Stimulated activated CD8-positive, alpha-beta memory T cell treated with anti-CD3 and anti-CD28 coated beads, Interleukin-7, amount 100 ng/mL, for 4 hours (primary cell): ENCODE results near the gene HCFC1.

Experiments
- DNase-seq, 2 donors: peaks; one replicate each; pipeline ENCODE4 v3.0.0-alpha.2; 2020; ENCODE audit warnings: low read depth in 2 of 2

The HCFC1 gene

DNA sequence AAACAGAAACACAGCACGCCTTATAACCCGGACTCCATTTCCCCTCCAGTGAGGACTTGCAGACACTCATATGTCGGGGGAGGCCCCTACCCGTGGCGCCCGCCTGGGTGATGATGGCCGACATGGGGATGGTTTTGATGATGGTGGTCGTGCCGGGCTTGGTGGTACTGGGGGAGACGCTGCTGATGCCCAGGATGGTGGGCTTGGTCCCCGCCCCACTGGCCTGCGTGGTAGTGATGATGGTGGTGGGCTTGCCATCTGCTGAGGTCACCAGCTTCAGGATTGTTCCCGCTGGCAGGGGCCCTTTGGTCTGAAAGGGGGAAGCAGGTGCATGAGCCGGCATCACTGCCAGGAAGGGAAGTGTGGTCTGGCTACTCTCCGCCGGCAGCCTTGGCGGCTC is 14.4 kb downstream of the HCFC1 start:
- no peak for DNase-seq

GRCh38 chrX:153956044-153956907 is 15.3 kb downstream of the HCFC1 start:
- no peak for DNase-seq

GRCh38 chrX:153955228-153955732 is 16.3 kb downstream of the HCFC1 start:
- DNase-seq = no peak

DNA sequence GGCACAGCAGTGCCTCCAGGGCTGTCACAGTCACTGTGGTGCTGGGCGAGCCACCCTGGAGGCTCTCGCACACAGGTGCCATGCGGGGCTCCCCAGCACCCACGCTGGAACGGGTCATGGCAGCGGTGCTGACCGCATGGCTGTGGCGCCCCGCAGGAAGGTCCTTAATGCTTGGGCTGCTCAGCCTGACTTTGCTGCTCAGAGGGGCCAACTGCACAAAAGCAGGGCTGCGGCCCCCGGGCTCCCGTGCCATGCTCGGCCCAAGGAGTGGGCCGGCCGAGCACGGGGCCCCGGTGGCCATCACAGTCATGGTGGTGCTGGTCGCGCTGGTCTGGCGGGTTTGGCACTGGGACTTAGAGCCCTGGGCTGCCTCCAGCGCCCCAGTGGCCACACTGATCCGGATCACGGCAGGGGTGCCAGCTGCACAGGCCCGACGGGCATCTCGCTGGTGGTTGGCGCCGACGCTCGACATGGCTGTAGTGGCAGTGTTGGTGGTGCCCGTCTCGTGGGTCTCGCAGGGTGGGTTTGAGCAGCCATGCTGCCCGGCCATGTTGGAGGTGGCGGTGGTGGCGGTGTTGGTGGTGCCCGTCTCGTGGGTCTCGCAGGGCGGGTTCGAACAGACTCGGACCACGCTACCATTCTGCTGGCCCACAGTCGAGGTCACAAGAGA is 16.9 kb downstream of the HCFC1 start:
- DNase-seq = no peak

- no peak for DNase-seq
Measured at GRCh38 chrX:153953892-153954557, 17.6 kb downstream of the HCFC1 start.

DNA sequence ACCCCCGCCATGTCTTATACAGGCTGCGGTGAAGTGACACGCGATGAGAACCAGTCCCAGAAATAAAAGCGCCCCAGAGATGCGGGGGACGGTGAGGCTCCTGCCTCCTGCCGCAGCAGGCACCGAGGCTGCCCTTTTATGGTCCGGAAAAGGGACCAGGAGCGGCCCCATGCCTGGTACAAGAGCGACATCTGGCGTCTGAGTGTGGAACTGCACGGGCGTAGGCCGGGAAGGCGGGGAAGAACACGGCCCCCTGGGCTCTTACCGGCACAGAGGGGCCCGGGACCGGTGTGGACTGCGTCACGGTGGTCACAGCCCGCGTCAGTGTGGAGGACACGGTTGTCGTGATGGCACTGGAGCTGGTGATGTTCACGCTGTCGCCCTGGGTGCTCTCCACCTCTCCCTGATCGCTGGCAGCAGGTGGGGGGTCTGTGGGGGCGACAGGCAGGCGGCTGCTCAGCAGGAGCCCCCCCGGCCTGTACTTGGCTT is 18.2 kb downstream of the HCFC1 start:
- DNase-seq = peak; percentile 45 to 60

DNA sequence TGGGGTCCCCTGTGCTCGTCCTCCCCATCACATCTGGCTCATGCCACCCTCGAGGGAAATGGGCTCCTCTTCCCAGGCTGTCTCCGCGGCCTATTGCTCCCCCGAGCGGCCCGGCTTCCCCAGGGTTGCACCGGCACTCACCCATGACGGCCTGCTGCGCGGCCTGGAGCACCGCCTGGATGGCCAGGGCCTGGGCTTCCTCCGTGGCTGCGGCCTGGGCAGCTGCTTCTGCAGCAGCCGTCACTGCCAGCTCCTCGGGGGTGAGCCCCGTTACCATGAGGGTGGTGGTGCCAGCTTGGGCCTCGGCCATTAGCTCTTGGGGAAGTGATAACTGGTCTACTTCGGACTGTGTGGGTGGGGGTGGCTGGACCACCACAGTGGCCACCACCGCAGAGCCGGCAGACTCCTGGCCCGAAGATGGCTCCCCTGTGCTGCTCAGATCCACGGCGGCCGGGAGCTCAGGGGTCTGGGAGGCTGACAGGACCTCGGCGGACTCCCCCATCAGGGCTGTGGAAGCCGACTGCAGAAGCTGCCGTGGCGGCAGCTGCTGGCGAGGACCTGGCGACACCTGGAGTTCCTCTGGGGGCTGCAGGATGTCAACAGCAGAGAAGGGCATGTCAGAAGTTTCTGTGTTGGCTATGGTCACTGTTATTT is 19.1 kb downstream of the HCFC1 start:
- no peak for DNase-seq

- DNase-seq = no peak
Measured at GRCh38 chrX:153951683-153952372, 19.8 kb downstream of the HCFC1 start.

GRCh38 chrX:153950127-153950526 is 21.5 kb downstream of the HCFC1 start:
- no peak for DNase-seq

- DNase-seq = no peak
Measured at GRCh38 chrX:153948847-153949805, 22.5 kb downstream of the HCFC1 start.

DNA sequence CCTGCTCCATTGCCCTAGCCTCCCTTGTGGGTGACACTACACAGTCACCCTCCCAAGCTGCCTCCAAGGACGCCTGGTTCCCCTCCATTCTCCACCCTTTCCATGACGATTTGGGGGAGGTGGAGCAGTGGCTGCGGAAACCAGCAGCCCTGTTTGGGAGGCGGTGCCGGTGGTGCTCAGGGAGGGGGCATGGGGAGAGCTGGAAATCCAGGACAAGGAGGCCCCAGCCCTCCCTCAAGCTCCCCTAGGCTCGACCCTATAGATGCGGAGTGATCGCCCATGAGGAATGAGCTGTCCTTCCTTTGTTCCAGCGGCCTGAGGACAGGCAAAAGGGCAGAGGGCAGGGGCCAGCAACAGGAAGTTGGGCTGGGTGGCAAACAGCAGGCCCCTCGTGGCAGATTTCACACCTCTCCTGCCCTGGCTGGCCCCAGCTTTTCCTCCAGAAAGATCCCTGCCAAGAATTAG is 23.6 kb downstream of the HCFC1 start:
- no peak for DNase-seq

- DNase-seq = peak in 1 of 2 donors; percentile 68
Measured at GRCh38 chrX:153947009-153947769, 24.4 kb downstream of the HCFC1 start.

DNA sequence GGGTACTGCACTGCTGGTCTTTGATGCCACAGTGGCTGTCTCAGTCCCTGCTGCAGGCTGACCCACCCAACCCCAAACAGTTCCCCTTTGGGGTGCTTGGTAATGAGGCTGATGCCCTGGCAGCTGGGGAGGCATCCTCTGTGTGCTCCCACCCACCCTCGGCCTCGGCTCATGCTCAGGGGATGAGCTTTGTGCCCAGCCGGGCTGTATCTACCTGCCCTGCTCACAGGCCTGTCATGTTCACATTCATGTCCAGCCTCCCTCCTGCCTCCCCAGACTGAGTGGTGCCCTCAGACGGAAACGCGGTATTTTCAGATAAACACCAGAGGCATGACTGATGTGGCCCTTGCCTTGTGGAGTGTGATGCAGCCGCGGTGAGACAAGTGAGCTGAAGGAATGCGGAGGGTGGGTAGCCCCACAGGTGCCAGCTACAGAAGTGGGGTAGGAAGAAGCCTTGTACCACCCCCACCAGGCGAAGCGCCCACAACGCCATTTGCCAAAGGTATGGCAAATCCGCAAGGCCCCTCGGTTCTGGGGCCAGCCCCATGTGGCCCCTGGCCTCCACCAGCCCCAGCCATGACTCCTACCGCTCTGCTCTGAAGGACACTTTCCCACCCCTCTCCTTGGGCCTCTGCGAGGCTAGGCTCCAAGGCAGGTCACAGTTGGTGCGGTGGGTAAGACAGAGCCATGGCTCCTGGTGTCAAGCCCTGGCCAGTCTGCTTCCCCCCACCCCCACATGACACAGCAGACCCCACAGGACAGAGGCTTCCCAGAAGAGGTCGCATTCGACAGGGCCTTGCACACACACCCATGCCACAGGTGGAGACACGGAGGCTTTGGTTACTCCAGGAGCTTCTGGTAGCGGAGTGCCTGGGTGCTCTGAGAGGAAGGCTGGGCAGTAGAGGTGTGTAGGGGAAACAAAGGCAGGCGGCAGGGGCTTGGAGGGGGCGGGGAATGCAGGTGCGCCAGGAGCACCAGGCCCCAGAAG is 25.4 kb downstream of the HCFC1 start:
- no peak for DNase-seq

- DNase-seq = no peak
Measured at GRCh38 chrX:153944800-153945150, 26.8 kb downstream of the HCFC1 start.

- DNase-seq = peak in 1 of 2 donors; percentile 35
Measured at GRCh38 chrX:153944140-153944799, 27.3 kb downstream of the HCFC1 start, which contains the start of gene RENBP. TSS of gene RENBP (minus strand) at chrX:153944643. CDS start at chrX:153944610, 33 bp downstream.

DNA sequence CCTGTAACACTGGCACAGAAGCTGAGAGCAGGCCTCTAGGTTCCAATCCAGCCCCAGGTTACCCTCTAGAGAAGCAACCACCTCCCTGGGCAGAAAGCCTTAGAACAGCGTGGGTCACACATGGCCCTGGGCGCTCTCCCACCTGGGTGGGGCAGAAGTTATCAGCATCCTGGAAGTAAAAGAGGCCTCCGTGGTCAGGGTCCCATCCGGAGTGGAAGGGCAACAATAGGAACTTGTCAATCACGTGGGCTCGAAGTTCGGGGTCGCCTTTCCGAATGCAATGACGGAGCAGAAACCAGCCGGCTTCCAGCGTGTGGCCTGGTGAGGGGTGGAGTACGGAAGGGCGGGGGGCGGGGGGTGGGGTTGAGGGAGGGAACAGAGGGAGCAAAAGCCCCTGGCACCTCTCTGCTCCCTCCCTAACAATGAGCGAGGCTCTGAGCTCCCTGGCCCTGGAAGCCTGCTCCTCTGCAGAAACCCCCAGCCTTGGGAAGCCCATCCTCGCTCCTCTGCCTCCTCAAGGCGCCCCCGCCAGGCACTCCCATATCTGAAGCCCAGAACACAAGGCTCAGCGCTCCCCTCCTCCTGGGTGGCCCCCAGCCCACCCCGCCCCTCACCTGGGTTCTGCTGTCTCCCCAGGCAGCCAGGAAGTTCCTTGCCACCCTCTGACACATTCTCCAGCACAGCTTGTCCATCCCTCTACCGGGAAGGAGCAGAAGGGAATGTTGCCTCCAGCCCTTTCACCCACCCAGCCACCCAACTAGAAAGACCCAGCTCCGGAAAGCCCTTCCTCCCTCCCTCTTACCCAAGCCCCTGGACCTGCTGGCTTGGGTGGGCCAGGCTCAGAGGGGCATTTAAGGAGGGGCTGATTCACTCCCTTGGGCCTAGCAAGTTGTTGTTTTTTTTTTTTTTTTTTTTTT is 30.0 kb downstream of the HCFC1 start:
- no peak for DNase-seq
